IPS-11a (cell line): ENCODE results near the gene CAPZA2.
"Not testable (repeated sequence)": the region's sequence is repeated elsewhere in the genome, so short reads cannot be mapped to it uniquely, and the experiment has no call there.

Experiments
- H3K4me3 ChIP-seq: one replicate; pipeline ENCODE4 v1.5.1; 2013; ENCODE audit warnings: low read depth, low read length, control low read depth

CAPZA2 gene

DNA sequence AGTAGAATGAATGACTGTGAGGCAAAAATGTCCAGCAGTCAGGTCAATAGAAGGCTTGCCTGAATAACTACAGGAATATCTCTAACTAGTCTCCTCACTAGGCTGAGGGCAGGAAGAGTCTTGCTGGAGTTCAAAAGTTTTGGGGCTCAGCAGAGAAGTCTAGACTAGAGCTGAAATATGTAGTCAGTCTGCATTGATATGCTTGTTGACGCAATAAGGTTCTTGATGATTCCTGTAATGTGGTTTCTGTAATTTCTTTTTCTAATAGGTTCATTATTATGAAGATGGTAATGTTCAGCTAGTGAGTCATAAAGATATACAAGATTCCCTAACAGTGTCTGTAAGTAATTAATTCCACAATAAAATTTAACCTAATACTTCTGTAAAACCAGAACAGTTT, 49.4 kb downstream of the CAPZA2 start:
- H3K4me3 ChIP-seq: no peak overlapping the region

DNA sequence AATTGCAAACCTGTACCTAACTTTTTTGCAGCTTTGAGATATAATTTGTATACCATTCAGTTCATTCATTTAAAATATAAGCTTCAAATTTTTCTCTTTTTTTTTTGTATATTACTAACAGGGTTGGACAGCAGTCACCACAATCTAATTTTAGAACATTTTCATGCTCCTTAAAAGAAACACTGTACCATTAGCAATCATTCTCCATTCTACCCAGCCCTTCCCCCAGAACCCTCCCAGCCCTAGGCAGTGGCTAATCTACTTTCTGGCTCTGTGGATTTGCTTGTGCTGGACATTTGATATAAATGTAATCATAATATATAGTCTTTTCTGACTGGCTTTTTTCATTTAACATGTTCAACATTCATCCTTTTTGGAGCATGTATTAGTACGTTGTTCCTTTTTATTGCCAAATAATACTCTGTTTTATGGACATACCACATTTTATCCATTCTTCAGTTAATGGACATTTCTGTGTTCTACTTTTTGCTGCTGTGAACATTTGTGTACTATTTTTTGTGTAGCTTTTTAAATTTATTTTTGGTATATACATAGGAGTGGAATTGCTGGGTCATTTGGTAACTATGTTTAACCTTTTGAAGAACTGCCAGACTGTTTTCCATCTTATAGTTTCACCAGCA, 50.0 kb downstream of the CAPZA2 start:
- H3K4me3 ChIP-seq: no peak overlapping the region

DNA sequence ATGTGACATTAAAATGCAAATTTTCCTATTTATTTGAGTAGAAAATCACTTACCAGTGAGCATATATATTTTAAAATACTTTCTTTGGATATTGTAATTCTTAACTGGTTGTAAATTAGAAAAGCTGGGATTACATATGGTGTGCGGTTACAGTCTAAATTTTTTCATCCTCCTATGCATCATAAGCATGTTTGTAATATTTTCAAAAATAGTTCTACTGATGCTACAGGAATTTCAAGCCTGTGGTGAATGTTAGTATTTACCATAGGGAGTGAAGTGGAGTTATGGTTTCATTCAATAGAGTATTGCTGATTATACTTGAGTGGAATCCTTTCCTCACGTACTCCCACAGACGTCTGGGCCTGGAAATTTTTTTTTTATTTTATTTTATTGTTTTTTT, 56.3 kb downstream of the CAPZA2 start:
- no peak overlapping the region for H3K4me3 ChIP-seq

DNA sequence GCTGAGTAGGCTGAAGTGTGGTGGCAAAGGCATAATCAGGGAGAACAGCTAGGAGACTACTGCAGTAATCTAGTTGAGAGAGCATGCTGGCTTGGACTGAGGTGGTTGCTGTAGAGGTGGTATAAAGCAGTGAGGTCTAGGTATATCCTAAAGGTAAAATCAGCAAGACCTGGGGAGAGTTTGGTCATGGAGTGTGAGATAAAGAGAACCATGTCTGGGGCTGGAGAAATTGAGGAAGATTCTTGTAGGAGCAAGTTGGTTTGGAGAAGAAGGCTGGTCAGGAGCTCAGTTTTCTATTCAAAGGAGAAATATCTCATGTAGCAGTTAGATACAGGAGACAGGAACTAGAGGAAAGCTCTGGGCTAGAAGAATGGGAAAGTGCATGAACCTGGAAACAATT, 58.0 kb downstream of the CAPZA2 start:
- no peak overlapping the region for H3K4me3 ChIP-seq

DNA sequence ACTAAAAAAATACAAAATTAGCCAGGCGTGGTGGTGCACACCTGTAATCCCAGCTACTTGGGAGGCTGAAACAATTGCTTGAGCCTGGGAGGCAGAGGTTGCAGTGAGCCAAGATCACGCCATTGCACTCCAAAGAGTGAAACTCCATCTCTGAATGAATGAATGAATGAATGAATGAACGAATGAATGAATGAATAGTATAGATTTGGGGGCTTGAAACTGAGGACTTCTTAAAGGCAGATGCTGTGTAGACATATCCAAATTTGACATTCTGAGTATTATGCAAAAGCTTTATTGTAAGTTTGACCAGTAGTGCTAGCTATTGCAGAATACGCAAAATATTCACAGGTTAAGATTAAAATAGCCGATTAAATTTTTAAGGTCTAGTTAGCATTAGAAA, 60.2 kb downstream of the CAPZA2 start:
- H3K4me3 ChIP-seq: no peak overlapping the region

DNA sequence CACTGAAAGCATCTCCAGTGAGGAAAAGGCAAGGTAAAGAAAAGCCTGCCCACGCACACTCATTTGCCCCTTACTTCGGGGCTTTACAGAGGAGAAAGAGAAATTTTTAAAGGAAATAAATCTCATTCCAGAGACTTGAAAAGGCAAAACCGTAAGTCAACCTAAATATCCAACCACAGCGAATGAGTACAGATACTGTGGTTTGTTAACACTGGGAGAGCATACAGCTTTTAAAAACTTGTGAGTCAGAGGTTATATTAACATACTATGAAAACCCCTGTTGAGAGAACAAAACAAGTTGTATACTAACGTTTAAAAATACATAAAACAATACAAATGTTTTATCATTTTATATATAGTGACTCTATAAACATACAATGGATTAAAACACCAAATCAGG, 62.4 kb downstream of the CAPZA2 start:
- H3K4me3 ChIP-seq: no peak overlapping the region

DNA sequence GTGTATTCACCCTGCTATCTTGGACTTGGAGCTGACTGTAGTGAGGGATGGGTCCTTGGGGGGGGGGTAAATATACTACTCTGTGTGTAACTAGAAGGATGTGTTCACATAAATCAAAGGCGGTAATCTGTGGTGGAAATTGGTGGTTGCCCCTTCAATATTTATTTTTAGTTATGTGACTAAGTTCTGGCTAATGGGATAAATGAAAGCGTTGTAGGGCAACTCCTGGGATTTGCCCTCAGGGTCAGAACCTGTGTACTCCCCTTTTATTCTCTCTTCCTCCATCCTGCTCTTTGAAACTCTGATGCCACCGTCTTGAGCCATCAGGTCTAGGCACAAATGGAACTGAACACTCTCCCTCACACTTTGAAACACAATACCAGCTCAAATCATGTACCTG, 66.6 kb downstream of the CAPZA2 start:
- no peak overlapping the region for H3K4me3 ChIP-seq

DNA sequence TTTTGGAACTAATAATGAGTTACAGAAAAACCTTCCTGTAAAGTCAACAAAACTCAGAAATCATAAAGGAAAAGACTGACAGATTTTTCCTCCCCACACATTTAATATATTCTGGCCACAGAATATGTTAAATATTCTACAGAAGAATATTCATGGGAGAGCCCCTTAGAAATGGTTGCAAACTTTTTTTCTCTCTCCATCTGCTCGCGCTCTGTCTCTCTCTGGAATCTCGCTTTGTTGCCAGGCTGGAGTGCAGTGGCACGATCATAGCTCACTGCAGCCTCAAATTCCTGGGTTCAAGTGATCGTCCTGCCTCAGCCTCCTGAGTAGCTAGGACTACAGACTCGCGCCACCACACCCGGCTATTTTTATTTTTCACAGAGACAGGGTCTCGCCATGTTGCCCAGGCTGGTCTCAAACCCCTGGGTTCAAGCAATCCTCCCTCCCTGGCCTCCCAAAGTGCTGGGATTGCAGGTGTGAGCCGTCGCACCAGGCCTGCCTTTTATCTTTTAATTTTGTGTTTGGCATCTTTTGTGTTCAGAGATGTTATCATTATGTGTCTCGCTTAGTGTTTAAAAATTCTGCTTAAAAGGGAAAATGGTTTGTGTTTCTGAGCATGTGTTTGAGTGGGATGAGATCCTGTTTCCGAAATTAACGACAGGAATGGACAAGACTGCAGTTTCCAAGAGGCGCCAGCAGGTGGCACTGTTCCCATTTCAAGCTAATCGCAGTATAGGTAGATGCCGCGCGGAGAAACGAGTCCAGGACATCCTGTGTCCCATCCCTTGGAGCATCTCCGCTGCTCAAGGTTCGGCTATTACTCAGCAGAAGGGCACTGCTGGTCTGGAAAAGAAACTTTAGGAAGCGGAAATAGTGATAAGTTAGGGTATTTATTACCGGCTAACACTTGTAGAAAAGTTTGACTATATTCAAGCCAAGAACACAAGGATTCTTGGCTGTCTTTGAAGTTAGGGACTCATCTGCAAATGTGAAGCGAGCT, 67.8 kb downstream of the CAPZA2 start:
- H3K4me3 ChIP-seq: no peak overlapping the region

DNA sequence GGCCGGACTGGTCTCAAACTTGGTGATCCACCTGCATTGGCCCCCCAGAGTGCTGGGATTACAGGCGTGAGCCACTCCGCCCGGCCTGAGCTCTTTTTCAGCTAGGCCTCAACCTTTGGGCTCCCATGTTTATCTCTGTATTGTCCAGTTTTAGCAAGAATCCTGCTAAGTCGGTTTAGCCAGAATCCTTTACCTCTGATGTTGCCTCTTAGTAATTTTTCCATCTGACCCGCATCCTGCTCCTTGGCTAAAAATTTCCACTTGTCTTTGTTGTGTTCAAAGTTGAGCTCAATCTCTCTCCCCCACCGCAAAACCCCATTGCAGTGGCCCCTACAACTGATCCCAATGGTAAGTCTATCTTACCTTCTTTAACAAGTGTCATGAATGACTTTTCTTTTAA, 70.2 kb downstream of the CAPZA2 start:
- H3K4me3 ChIP-seq: no peak overlapping the region

DNA sequence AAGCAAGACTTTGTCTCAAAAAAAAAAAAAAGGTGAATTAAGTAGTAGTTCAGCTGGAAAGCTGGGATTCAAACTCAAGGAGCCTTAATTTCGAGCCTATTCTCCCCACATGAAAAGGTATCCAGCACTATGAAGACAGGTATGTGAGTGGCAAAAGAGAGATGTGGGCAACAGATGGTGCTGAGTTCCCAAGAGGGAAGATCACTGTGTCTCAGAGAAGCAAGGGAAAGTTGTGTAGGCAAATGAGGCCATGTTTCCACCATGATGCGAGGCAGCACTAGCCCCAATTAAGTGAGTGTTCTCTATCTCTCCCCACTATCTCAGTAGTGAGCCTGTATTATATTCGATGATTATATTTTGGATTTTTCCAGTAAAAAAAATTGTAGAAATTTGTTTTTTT, 71.1 kb downstream of the CAPZA2 start:
- no peak overlapping the region for H3K4me3 ChIP-seq

DNA sequence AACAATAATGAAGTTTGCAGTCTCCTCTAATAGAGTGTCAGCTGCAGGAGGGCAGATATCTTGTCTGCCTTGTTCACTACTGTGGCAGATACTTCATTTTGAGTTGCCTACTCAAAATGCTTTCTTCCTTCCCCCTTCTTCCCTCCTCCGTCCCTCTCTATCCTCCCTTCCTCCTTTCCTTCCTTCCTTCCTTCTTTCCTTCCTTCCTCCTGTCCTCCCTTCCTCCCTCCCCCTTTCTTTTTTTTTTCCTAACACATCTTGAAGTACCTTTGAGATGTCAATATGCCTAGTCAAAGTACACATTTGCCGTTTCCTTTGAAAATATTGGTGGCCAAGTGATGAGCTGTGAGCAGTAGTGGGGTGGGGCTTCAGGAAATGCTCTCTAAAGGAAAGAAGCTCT, 72.2 kb downstream of the CAPZA2 start:
- H3K4me3 ChIP-seq: no peak overlapping the region

DNA sequence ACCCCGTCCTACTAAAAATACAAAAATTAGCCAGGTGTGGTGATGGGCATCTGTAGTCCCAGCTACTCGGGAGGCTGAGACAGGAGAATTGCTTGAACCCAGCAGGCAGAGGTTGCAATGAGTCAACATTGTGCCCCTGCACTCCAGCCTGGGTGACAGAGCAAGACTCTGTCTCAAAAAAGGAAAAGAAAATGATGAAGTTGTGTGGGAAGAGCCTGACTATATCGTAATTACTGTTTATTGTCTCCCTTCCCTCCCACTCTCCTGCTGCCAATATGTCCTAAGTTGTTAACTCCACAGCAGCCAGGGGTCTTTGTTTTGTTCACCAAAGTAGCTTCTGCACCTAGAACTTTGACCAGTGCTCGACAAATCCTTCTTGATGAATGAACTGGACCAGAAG, 74.5 kb downstream of the CAPZA2 start:
- H3K4me3 ChIP-seq: not testable (repeated sequence)

DNA sequence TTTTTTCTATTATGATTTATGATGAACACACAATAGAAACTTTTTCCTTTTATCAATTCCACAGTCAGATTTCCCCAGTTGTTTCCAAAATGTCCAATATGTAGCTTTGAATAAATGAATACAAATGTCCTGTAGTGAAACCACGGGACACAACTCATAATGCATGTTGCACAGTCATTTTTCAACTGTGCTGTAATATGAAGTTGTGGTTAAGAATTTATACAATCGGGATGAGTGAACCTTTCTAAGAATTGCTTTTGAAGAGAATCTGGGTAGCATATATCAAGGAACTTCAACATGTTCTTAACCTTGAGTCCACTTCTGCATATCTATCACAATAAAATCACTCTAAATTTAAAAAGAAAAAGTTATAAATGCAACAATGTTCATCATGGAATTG, 76.3 kb downstream of the CAPZA2 start:
- H3K4me3 ChIP-seq: no peak overlapping the region

DNA sequence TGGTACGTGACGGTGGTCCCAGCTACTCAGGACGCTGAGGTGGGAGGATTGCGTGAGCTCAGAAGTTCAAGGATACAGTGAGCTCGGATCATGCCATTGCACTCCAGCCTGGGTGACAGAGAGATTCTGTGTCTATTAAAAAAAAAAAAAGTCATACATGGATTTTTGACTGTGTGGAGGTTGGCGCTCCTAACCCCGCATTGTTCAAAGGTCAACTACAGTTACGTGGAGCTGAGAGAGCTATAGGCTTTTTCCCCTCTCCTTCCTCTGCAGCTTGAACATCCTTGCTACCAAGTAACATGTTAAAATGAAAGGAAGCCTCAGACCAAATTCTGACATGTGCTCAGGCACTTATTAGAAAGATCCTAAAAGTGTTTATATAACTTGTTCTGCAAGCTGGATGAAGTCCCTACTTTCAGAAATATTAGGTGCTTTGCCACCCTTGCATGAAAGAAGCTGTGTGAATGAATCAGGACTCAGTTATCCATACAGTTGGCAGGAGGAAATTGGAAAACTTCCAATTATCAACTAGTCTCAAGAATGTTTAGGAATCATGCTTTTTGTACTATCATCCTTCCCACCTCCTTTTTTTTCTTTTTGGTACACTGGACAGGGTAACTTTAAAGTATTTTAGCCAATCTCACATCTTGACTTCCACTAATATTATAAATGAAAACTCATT, 78.4 kb downstream of the CAPZA2 start:
- H3K4me3 ChIP-seq: no peak overlapping the region

DNA sequence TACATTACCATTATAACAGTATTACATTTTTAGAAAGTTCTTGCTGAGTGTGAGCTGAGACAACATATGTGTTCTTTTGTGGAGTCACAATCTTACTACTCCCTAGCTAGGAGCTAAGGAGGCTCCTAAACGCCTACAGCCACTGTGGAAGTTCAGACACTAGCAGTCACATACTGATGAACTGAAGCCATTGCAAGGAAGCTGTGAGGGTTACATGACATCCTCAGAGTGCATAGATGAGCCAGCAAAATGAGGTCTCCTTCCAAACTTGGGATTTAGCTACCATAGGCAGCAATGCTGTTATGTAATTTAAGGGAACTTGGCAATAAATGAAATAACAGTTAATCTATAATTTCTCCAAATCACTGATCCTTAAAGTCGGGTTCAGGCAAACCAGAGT, 80.1 kb downstream of the CAPZA2 start:
- H3K4me3 ChIP-seq: no peak overlapping the region

DNA sequence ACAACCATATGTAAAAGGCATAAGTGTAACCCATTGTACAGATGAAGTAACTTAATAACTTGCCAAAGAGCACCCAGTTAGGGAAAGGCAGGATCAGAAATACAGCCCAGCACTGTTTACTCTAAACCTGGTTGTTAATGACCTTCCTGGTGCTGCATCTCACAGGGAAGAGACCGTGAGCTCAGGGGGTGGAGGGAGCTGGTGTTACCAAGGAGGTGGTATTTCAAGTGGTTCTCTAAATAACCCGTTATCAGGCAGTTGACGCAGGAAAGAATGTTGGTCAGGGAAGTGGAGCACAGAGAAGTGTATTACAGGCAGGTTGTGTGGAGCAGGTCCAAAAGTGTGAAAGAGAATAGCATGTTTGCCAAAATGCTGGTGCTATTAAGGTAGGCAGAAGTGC, 86.5 kb downstream of the CAPZA2 start:
- no peak overlapping the region for H3K4me3 ChIP-seq

DNA sequence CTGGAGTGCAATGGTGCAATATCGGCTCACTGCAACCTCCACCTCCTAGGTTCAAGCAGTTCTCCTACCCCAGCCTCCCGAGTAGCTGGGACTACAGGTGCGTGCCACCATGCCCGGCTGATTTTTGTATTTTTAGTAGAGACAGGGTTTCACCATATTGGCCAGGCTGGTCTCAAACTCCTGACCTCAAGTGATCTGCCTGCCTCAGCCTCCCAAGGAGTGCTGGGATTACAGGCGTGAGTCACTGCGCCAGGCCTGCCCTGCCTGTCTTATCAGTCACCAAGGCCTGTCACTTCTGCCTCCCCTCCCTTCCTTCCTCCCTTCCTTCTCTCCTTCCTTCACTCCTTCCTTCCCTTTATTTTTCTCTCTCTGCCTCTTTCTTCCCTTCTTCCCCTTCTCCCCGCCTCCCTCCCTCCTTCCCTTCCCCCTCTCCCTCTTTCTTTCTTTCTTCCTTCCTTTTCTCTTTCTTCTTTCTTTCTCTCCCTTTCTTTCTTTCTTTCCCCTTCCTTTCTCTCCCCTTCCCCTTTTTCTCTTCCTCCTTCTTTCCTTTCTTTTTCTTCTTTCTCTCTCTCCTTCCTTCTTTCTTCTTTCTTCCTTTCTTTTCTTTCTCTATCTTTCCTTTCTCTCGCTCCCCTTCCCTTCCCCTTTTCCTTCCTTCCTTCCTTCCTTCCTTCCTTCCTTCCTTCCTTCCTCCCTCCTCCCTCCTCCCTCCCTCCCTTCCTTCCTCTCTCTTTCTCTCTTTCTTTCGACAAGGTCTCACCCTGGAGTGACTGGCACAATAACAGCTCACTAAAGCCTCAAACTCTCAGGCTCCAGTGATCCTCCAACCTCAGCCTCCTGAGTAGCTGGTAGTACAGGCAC, 87.8 kb downstream of the CAPZA2 start:
- H3K4me3 ChIP-seq: no peak overlapping the region

DNA sequence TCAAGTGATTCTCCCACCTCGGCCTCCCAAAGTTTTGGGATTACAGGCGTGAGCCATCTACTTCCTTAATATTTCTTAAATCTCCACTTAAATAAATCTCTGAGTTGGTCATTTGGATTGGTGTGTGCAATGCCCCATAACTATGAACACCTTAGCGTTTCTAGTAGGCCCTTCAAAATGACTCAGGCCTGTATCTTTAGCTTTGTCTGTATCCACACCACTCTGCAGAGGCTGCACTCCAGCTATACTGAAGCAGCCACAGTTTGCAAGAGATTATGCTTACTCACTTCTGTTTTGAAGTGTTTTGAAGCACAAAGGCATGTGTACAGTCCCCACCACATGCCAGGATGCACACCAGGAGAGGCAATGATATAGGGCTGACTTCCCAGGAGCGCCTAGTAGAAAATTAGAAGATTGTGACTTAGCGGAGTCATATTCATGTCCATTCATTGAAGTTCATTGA, 88.5 kb downstream of the CAPZA2 start:
- H3K4me3 ChIP-seq: no peak overlapping the region

DNA sequence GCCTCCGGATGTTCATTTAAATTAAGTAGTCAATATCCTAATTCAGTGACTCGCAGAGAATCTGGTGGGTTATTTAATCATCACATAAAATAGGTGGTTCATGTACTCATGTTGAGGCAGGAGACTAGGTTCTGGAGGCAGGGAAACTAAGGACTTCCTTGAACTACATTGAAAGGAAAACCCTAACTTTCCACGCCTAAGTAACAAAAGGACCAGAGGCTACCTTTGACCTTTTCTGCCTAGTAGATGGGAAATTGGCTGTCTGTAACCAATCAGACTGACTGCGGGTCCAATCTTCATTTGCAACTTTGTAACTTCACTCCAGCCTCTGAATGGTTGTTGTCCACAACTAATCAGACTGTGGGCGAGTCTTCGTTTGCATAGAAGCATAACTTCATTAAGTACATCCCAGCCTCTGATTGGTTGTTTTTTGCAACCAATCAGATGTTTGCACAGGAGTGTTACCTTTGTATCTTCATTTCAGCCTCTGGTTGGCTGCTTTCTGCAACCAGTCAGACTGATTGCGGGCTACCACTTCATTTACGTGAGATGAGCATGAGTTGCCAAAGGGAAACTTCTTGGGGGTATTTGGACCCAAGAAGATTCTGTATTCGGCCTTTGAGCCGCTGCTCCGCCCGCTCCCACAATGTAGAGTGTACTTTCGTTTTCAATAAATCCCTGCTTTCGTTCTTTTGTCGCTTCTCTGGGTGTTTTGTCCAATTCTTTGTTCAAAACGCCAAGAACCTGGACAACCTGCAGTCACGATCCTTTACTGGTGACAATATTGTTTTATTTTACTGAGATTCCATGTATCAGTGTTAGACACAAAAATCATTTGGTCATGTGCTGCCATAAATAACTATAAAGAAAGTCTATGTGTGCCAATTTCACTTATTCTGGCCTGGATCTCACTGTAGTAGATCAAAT, 89.2 kb downstream of the CAPZA2 start:
- H3K4me3 ChIP-seq: no peak overlapping the region
